ENCODE data around the gene VENTX.

- no peak for TF ChIP-seq POLR2A (IDR thresholded peaks at IDR 0.05; ENCODE audit: low read depth, low read length)
- TF ChIP-seq FOS (IDR thresholded peaks at IDR 0.05; ENCODE audit: borderline replicate concordance, insufficient read depth, low read length), result no peak
- TF ChIP-seq POLR2AphosphoS5 (IDR thresholded peaks at IDR 0.05; ENCODE audit: insufficient read depth, low read depth, low read length), result no peak
- no peak for TF ChIP-seq CTCF (IDR thresholded peaks at IDR 0.05; ENCODE audit: extremely low read depth in 1 of 2, insufficient read depth in 1 of 2, low read depth in 1 of 2, low read length in 2 of 2)
These were observed 23.8 kb upstream of the VENTX start for GRCh38 chr10:133213641-133214467.

All from endothelial cell of umbilical vein (primary cell).